GM11168 (cell line): ENCODE results near the gene ADAM15.

Experiments used
- in situ Hi-C: fragments of 300-500 bp; cut with MboI; formaldehyde crosslinking; loops from one replicate; pipeline ENCODE4 v1.12.0; 2022; ENCODE audit warnings: low sequenced_read_pairs; ENCODE audit not compliant: unreplicated experiment

The ADAM15 gene

DNA sequence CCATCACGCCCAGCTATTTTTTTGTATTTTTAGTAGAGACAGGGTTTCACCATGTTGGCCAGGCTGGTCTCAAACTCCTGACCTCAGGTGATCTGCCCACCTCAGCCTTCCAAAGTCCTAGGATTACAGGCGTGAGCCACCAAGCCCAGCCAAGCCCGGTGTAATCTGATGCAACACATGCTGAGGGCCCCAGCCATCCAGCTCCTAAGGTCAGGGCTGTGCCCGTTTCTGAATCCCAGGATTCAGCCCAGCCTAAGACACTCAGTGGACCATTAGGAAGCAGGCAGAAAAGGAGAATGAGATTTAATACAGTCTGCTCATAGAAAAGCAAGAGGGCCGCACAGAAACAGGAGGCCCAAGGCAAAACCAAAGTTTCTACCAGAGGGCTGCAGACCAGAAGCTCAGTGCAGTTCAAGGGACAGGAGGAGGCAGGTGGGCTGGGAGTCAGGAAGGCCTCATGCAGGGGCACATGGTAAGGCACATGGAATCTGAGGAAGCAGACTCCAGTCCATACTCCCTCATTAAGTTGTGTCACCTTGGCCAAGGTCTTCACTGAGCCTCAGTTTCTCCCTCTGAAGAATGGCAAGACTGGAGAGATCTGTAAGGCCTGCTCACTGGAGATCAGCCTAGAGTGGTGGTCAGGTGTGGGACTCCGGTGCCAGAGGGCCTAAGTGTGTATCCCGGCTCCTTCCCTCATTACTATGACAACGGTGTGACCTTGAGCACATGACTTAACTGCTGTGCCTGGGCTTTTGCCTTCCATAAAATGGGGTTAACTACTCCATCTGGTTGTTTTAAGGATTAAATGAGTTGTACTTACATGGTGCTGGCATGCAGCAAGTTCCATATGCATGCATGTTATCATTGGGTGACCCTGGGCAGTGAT is 2.4 kb upstream of the ADAM15 start:
- in situ Hi-C loops, result no loop called here

DNA sequence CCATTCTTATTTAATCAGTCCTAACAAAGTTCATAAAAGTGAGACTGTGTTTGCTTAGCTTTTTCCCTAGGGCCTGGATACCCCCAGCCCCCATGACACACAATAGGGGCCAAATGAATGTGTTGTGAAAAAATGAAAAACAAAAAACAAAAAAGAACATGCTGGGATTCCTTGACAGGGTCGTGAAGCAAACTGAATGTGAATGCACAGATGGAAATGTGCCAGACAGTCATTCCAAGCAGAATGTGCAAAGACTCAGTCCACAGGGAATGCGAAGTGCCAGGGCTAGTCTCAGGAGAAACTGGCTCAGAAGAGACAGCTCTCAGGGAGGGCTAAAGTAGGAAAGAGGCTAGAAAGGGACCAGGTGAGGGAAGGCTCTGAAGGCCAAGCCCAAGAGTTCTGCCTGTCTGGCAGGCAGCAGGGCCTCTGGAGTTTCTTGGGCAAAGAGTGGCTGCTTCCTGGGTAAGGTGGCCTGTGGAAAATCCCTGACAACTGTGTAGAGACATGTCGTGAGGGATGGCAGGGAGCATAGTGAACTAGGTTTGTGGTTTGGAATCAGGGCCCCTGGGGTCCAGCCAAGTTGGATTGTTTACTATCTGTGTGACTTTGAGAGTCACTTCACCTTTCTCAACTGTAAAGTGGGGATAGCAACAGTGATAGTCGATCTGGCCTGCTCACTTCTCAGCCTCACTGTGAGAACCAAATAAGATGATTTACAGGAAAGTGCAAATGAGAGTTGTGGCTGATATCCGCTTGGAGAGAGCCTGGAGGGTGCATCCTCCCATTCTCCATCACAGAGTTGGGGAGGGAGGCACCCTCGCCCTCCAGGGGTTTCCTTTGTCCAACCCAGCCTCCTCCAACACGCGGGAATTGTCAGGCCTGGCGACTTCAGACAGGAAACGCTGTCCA is 1.2 kb upstream of the ADAM15 start:
- in situ Hi-C loops, result no loop called here

DNA sequence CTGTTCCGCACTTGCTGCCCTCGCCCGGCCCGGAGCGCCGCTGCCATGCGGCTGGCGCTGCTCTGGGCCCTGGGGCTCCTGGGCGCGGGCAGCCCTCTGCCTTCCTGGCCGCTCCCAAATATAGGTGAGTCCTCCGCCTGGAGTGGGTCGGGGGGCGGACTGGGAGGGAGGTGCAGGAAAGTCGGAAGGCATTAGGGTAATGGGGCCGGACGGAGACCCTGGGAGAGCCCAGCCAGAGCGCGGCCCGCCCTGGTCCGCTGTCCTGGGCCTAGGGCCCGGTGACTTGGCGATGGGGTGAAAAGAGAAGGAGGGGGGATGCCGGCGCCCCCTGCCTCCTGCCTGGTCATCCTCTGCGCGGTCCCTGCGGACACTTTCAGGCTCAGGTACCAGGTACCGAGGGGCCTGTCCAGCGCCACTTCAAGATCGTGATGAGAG is 243 bp downstream of the ADAM15 start:
- in situ Hi-C loops, result no loop called here

DNA sequence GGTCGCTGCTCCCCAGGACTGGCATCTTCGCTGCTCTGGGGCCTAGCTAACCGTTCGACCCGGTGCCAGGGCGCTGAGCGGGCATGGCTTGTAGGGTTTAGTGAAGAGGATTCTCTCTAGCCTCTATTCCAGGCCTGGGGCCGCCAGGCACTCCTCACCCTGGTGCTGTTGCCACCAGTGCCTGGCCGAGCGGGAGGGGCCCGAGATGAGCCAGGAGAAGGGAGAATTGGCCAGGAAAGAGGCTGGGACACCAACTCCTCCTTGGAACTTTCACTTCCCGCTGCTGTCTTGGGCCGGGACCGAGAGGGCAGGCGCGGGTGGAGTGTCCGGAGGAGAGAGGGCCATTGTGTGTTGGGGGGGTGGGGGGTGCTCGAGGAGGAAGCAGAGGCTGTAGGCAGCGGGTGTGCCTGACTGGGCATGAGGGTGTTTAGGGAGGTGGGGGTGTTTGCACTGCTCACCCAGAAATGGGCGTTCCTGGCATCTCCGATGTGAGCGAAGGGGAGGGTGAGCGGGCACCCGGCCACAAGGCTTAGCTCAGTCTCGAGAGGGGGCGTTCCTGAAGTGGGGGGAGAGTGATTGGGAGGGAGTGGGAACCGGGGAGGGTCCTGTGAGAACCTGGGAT is 772 bp downstream of the ADAM15 start:
- in situ Hi-C loops, result no loop called here

DNA sequence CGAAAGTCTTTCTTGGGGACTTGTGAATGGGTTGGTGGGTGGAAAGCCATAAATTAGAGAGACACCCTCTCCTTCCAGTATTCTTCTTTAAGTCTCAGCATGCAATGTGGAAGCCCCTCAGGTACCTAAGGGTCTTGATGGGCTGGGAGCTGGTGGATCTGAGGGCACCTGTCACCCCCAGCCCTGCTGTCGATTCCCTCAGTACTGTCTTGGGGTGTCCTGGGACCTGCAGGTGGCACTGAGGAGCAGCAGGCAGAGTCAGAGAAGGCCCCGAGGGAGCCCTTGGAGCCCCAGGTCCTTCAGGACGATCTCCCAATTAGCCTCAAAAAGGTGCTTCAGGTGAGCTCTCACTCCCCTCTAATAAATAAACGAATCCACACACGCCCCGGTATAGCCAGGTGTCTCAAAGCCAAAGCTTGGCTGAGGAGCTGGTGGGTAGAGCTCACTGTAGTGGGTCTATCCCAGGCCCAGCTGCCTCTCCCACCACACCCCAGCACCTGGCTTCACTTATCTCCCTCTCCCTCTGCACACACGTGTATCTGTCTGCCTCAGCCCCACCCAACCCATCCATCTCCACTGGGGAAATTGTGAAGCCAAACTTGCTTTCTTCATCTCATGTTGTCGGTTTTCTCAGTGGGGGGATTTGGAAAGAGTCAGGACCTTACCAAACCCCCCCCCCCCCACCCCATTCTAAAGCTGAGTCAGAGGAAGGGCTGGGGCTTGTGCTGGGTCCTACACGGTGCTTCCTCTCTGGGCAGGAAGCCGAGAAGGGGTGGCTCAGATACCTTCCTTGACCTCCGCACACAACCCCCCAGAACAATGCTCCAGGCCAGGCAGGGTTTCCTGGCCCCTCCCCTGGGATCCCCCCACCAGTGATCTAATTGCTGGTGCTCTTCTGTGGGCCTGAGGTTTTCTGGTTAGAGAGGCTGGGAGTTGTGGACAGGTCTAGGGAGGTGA is 1.6 kb downstream of the ADAM15 start:
- in situ Hi-C loops, result no loop called here

DNA sequence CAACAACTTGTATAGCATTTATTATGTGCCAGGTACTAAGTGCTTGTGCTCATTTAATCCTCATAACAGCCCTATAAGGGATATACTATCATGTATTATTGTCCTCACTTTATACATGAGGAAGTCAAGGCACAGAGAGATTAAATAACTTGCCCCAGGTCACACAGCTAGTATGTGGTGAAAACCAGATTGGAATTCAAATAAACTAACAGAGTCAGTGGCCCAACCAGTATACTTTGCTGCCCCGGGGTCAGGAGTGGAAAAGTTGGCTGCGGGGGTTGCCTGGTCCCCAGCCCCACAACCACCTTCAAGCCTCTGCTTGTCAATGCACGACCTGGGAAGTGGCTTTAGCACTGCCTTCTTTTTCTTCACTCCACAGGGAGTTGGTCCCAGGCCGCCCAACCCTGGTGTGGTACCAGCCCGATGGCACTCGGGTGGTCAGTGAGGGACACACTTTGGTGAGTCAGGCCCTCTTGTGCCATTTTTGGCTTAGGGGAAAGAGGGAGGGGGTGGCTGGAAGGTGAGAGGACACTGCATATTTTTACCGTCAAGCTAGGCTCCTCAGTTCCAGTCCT is 2.5 kb downstream of the ADAM15 start:
- in situ Hi-C loops, result no loop called here

DNA sequence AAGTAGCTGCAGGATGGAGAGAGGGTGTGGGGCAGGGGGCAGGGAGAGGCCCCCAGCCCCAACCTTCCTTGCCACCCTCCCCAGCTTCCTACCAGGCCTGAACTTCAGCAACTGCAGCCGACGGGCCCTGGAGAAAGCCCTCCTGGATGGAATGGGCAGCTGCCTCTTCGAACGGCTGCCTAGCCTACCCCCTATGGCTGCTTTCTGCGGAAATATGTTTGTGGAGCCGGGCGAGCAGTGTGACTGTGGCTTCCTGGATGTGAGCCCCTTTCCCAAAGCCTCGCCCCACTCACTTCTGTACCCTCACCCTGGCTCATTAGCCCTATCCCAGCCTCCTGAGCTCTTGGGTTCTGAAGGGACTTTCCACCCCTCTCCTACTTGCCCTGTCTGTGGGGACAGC is 6.0 kb downstream of the ADAM15 start:
- in situ Hi-C loops, result no loop called here

DNA sequence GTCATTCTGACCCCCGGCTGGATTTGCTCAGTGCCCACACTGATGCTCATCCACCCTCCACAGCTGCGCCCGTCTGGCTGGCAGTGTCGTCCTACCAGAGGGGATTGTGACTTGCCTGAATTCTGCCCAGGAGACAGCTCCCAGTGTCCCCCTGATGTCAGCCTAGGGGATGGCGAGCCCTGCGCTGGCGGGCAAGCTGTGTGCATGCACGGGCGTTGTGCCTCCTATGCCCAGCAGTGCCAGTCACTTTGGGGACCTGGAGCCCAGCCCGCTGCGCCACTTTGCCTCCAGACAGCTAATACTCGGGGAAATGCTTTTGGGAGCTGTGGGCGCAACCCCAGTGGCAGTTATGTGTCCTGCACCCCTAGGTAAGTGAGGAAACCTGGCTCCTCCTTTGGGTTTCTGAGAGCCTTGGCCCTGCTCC is 6.7 kb downstream of the ADAM15 start:
- in situ Hi-C loops, result no loop called here

DNA sequence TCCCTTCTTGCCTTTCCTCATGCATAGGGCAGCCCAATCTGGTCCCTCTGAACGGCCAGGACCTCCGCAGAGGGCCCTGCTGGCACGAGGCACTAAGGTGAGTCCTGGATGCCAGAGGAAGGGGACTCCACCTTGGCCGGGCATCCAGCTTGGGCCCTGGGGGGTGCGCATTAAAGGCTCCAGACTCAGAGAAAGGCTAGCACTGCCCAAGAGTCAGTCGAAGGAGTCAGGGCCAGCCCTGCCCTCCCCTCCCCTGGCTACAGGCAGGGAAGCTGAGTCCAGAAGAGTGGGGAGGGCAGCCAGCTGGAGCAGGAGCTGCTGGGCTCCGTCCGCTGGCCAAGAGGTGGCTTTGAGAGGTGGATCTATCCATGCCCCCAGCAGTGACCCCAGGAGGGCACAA is 9.6 kb downstream of the ADAM15 start:
- in situ Hi-C loops, result no loop called here

DNA sequence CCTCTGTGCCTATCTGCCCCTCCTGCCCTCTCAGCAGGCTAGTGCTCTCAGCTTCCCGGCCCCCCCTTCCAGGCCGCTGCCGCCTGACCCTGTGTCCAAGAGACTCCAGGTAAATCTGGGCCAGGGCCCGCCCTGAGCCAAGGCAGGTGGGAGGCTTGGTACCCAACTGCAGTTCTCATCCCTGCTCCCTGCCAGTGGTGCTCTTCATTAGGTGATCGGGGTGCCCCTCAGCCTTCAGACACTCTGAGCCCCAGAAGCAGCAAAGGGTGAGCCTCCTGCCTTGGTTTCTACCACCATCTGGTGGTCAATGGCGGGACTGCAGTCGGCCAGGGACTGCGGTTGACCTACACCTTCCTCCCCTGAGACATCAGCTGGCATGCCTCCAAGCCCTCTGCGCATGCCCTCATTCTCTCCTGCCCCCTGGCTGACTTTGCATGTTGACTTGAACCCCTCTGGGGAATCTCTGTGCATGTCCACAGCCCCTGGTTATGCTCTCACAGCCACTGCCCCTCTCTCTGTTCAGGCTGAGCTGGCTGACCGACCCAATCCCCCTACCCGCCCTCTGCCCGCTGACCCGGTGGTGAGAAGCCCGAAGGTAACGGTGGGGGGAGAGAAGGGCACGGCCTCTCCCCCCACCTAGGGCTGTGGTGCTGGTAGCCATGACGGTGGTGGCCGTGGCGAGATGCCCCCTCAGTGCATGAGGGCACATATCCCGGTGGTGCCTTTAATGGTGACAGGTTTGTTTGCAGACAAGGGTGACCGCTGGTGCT is 10.4 kb downstream of the ADAM15 start:
- in situ Hi-C loops, result no loop called here

DNA sequence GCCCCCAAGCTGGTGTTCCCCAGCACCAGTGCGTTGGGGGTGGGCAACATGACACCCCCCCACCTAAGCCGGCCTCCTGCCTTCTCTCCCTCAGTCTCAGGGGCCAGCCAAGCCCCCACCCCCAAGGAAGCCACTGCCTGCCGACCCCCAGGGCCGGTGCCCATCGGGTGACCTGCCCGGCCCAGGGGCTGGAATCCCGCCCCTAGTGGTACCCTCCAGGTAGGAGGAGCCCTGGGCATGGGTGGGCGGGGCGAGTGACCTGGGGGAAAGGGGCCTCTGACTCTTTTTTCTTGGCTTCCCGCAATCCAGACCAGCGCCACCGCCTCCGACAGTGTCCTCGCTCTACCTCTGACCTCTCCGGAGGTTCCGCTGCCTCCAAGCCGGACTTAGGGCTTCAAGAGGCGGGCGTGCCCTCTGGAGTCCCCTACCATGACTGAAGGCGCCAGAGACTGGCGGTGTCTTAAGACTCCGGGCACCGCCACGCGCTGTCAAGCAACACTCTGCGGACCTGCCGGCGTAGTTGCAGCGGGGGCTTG is 11.1 kb downstream of the ADAM15 start:
- in situ Hi-C loops, result no loop called here

DNA sequence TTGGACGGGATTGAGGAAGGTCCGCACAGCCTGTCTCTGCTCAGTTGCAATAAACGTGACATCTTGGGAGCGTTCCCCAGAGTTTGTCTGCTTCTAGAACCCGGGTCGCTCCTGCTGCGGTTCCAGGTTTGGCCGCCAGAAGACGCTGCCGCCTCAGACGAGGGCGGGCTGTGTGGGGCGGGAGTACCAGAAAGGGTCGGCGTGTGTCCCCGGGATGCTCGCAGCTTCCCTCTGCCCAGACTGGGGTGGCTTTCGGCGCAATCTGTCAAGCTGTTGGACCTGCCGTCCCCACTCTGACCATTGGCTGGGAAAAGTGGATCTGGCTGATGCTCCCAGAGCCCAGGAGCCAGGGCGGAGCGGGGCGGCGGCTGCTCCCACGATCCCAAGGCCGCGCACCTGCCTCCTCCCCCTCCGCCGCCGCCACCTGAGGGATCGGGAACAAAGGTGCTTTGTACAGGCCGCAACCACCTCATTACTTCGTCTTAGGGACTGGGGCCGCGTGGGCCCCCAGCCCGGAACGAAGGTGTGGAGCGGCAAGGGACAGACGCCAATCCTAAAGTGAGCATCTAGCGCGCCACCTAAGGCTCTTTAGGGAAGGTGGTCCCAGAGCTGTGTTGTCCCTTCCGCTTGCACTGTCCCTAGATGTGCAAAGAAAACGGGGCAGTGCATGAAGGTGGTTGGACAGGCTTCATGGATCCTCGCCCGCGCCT is 11.7 kb downstream of the ADAM15 start:
- in situ Hi-C loops, result no loop called here

DNA sequence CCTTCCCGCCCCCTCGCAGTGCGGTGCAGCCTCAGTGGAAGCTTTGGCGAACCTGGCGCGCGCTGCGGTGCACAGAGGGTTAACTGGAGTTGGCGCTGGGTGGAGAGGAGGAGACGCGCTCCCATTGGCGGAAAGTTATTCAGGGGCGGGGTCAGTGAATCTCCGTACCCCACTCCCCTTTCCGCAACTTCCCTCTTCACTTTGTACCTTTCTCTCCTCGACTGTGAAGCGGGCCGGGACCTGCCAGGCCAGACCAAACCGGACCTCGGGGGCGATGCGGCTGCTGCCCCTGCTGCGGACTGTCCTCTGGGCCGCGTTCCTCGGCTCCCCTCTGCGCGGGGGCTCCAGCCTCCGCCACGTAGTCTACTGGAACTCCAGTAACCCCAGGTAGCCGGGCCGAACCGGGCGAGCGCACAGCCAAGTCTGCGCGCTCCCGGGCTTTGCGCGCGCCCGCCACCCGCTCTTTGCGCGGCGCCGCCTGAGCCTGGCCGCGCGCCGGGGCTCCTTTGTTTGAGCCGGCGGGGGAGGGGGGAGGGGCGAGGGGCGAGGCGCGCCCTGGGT is 12.5 kb downstream of the ADAM15 start, which contains the start of gene EFNA4:
Gene EFNA4 (plus strand): TSS at position 191 of the 561 bp plus-strand sequence. CDS start 84 bp downstream, at position 275.
- in situ Hi-C loops, result no loop called here

DNA sequence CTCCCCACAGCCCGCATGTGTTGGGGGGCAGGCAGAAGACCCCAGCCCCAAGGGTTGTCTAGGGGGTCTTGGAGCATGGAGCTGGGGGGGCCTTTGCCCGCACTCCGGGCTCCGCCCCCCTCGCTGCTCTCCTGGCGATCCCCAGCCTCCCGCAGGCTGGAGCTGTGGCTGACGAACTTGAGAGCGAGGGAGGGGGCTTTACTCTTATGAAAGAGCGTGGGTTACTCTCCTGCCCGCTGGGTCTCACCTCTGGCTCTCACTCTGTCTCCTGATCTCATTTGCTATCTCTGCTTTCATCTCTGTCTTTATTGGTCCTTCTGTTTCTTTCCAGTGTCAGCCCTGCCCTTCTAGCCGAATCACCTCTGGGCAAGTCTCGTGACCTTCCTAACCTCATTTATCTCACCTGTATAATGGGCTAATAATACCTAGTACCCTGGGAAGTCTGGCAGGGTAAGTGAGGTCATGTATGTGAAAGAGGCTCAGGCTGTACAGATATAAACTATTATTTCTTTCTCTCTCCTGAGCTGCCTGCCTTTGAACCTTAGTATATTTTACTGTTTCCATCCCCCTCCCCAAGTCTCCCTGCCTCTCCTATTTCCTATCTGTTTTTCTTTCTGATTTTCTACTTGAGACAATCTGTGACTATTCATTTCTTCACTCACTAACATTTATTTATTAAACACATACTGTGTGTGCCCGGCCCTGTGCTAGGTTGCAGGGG is 13.2 kb downstream of the ADAM15 start:
- in situ Hi-C loops, result no loop called here

DNA sequence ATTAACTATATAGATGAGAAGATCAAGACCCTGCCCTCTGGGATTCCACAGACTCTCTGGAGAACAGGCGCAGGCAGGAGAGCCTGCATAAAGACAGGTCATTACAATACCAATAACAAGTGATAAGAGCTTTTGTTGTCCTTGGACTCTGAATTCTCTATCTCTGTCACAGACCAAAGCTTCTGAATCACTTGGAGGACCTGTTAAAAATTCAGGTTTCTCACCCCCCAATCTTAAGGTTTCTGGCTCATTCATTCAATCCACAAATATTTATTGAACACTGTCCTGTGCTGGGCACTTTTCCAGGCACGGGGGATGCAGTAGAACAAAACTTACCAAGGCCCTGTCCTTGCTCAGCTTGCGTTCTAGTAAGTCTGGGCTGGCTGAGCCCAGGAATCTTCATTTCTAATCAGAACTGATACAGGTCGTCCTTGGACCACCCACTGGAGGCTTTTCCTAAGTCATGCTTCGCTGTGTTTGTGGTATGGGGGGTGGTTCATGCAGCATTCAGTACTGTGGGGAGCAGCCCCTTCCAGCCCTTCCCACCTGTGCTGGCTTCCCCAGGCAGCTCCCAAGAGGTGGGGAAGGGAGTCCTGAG is 13.8 kb downstream of the ADAM15 start:
- in situ Hi-C loops, result no loop called here

DNA sequence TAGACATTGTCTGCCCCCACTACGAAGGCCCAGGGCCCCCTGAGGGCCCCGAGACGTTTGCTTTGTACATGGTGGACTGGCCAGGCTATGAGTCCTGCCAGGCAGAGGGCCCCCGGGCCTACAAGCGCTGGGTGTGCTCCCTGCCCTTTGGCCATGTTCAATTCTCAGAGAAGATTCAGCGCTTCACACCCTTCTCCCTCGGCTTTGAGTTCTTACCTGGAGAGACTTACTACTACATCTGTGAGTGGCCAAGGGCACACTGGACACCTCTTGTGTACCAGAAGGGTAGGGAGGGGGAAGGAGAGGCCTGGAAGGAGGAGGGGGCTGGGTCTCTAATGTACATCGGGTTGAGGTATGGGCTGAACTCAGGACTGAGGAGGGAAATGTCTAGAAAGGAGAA is 15.7 kb downstream of the ADAM15 start:
- in situ Hi-C loops, result no loop called here
